Neutrophil (primary cell): ENCODE measurements around the gene CPED1.

Experiments
- H3K27ac ChIP-seq: fragments of 200-600 bp; sonication (generic); 2 replicates; pipeline ENCODE4 v1.5.1; 2016; ENCODE audit warnings: mild to moderate bottlenecking, moderate library complexity
- H3K27me3 ChIP-seq: fragments of 200-600 bp; sonication (generic); 2 replicates; pipeline ENCODE4 v1.6.0; 2016; ENCODE audit warnings: mild to moderate bottlenecking
- H3K36me3 ChIP-seq: fragments of 200-600 bp; sonication (generic); 2 replicates; pipeline ENCODE4 v1.5.1; 2017
- H3K4me1 ChIP-seq, 2 experiments: fragments of 200-600 bp in 1 of 2; sonication (generic) in 1 of 2; 1 replicate in 1 of 2; 2 replicates in 1 of 2; pipeline versions ENCODE4 v1.5.1 to v1.6.1; 2013 to 2016; ENCODE audit warnings: low read depth in 1 of 2, low read length in 1 of 2, mild to moderate bottlenecking in 1 of 2, moderate library complexity in 1 of 2; ENCODE audit not compliant: control insufficient read depth in 1 of 2, insufficient read depth in 1 of 2
- H3K4me3 ChIP-seq, 2 experiments: fragments of 200-600 bp in 1 of 2; sonication (generic) in 1 of 2; 1 replicate in 1 of 2; 2 replicates in 1 of 2; pipeline ENCODE4 v1.5.1; 2013 to 2016; ENCODE audit warnings: low read depth in 1 of 2, low read length in 1 of 2, mild to moderate bottlenecking in 1 of 2, moderate library complexity in 1 of 2
- H3K9me3 ChIP-seq: fragments of 200-600 bp; sonication (generic); 2 replicates; pipeline ENCODE4 v1.5.1; 2016
- TF ChIP-seq, protein P1 (sequence below): fragments of 200-600 bp; sonication (generic); IDR thresholded peaks from 2 replicates; pipeline ENCODE4 v1.5.1; 2016; ENCODE audit warnings: antibody characterized with exemption

Gene CPED1

DNA sequence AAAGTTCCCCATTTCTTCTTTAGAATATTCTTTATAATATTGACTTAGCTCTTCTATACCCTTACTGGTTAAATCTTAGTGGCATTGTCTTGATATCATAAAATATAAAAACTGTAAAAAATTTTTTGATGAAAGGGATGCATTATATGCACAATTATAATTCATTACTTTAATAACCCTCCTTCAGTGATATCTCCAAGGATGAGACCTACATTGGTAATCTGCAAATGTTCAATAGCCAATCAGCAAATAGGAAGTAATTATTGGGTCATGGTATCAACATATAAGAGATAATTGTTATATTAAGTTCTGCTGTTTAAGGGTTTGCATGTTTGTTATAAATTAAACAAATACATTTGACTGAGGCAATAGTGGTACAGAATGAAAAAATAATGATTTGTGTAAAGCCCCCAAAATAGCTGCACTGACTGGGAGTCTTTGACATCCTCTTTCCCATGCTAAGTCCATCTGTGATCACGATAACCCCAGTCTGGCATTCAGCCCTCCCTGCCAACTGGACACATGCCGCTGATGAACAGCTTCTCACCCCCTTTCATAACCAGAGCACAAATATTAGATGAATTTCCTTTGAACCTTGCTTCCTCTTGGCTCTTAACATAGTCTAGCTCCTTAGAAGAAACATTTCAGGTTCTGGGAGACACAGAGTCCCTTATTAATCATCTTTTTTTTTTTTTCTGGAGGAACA, 169.5 kb downstream of the CPED1 start:
- H3K9me3 ChIP-seq, result no peaks in the 10 kb centered on the region
- H3K27me3 ChIP-seq, result no peaks in the 10 kb centered on the region
- H3K27ac ChIP-seq, result no peak overlapping the region
- TF ChIP-seq, protein P1, sequence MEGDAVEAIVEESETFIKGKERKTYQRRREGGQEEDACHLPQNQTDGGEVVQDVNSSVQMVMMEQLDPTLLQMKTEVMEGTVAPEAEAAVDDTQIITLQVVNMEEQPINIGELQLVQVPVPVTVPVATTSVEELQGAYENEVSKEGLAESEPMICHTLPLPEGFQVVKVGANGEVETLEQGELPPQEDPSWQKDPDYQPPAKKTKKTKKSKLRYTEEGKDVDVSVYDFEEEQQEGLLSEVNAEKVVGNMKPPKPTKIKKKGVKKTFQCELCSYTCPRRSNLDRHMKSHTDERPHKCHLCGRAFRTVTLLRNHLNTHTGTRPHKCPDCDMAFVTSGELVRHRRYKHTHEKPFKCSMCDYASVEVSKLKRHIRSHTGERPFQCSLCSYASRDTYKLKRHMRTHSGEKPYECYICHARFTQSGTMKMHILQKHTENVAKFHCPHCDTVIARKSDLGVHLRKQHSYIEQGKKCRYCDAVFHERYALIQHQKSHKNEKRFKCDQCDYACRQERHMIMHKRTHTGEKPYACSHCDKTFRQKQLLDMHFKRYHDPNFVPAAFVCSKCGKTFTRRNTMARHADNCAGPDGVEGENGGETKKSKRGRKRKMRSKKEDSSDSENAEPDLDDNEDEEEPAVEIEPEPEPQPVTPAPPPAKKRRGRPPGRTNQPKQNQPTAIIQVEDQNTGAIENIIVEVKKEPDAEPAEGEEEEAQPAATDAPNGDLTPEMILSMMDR, result no peak
- no peaks in the 10 kb centered on the region for H3K36me3 ChIP-seq
- no peaks in the 10 kb centered on the region for H3K4me1 ChIP-seq
- H3K4me3 ChIP-seq, result no peak overlapping the region

DNA sequence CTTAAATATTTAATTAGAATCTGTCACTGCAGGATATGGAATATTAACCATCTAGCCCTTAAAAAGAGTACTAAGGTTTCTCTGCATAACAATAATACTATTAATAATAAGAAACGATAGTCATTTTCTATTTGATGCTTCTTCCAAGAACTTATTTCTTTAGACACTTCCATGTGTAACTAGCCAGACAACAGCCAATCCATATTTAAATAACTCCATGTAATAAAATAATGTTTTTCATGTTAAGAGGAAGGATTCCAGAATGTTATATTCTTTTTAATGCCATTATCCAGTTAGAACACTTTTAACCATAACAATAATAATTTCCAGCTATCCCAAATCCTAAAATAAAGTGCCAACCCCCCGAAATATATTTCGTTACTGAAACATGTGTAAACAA, 170.2 kb downstream of the CPED1 start:
- Histone ChIP-seq H3K9me3 (no peaks in the 10 kb centered on the region), H3K27me3 (no peaks in the 10 kb centered on the region), H3K4me1 (no peaks in the 10 kb centered on the region), H3K36me3 (no peaks in the 10 kb centered on the region), H3K27ac (no peak overlapping the region), H3K4me3 (no peak overlapping the region)
- TF ChIP-seq, protein P1, result no peak

DNA sequence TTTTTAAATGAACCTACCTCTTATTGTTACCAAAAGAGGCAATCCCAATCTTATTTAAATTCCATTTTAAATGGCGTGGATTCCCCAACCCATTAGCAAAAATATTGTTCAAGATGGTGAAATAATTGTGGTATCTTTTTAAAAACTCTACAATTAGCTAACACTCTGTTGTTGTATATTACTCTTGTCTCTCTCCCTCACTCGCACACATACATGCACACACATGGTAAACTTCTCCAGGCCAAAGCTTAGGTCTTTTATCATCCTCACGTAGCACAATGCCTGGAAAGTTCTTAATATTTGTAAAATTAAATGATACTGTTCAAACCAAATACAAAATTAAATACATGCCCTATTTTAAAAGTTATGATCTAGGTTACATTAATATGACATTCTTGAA, 171.0 kb downstream of the CPED1 start:
- H3K27me3 ChIP-seq, result no peaks in the 10 kb centered on the region
- no peak overlapping the region for H3K4me3 ChIP-seq
- no peak overlapping the region for H3K27ac ChIP-seq
- H3K9me3 ChIP-seq, result no peaks in the 10 kb centered on the region
- no peaks in the 10 kb centered on the region for H3K36me3 ChIP-seq
- TF ChIP-seq, protein P1, result no peak
- no peaks in the 10 kb centered on the region for H3K4me1 ChIP-seq

DNA sequence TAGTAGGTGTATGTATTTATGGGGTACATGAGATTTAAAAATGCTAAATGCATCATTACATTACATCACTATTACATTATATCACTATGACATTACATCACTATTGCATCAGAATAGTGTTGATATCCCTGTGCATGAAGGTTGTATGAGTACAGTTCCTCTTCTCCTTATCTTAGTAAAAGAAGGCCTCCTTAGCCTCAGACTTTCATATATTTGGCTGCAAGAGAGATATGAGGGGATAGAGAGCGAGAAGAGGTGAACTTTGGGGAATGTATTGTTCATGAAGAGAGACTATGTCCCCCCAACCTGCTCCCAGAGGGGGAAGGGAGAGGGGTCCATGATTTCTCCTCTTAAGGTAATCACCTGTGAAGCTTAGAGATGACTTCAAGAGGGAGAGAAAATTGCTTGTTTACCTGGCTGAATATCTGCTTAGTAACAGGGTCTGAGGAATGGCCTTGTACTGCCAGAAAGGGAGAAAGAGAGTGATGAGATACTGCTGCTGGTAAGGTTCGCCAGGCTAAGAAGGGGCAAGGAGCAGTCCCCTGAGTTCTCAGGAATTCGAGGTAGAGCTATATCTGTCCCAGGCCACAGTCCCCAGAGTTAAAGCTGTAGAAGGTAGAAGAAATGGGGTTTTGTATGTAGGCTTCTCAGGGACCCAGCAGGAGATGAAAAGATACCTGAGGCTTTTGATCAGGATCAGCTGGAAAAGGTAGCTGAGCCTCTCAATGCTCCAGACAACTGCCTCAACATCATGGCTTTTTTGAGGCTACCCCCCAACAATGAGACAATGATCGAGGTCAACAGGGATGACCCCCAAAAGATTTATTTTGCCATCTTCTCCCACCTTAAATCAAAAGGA, 171.9 kb downstream of the CPED1 start:
- Histone ChIP-seq H3K4me3 (no peak overlapping the region), H3K27ac (no peak overlapping the region)
- TF ChIP-seq, protein P1, result no peak

DNA sequence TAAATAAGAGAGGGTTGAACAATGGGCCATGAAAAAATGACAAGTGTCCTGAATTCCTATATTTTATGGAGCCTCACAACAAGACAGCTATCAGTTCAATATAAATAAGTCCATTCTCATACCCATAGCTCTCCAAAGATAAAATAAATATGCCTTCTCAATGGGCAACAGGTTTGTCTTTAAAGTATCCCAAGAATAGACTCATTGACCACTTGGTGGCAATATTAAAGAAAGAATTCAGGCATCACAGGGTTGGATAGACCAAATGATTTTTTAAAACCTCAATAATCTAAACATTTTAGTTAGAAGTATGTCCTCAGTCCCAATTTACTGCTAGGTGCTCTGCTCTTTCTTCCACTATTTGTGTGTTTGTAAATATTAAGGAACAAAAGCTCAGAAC, 175.2 kb downstream of the CPED1 start:
- Histone ChIP-seq H3K27me3 (no peaks in the 10 kb centered on the region), H3K27ac (no peak overlapping the region), H3K9me3 (no peaks in the 10 kb centered on the region), H3K36me3 (no peaks in the 10 kb centered on the region), H3K4me3 (no peak overlapping the region), H3K4me1 (no peaks in the 10 kb centered on the region)
- TF ChIP-seq, protein P1, result no peak

More for the DNA sequence above, 171.9 kb downstream of the CPED1 start:
- no peaks in the 10 kb centered on the region for H3K36me3 ChIP-seq
- H3K27me3 ChIP-seq, result no peaks in the 10 kb centered on the region
- no peaks in the 10 kb centered on the region for H3K9me3 ChIP-seq
- no peaks in the 10 kb centered on the region for H3K4me1 ChIP-seq
